HG02798 (cell line): ENCODE data around the gene CHST11.

Experiments used
- ATAC-seq: cut with Tn5 transposase; IDR thresholded peaks from one replicate; pipeline ENCODE4 v1.9.1; 2021; ENCODE audit warnings: mild to moderate bottlenecking; ENCODE audit not compliant: unreplicated experiment, poor library complexity

CHST11 gene

GRCh38 chr12:104596134-104596799 is 139.5 kb downstream of the CHST11 start:
- no peak for ATAC-seq

DNA sequence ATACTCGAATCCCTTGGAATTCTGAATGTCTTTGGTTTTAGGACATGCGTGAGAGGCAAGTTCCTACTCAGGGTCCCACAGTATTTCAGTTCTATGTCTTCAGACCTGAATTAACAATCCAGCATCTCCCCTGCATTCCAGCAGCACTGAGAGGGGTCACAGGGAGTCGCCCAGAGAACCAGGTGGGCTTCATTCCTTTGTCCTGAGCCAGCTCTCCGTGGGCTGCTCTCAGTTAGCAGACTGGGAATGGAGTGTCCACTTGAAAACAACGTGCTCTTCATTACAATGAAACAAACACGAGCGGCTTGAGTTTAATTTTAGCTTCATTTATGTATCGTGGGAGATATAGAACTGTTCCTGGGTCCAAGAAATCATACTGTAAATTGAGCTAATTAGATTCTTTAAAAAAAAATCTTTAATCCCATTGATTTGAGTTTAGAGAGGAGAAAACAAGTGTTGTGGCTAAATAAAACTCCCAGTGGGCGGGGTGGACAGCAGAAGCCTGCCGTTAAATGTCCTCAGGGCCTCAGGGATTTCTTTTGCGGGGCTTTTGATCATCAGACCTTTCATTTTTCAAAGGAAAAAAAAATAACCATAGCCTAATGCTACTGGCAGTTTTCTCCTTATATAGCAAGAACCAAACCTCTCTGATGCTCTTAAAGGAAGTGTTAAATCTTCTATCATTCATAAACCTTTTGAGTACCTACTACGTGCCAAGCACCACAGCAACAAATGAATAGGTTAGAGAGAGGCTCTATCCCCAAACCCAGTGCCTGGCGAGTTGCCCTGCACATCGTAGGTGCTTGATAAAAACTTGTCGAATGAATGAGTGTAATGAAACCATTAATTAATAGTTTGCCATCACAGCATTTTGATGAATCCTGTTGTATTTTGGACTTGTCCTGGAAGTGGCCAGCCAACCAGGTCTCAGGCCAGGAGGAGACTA is 140.4 kb downstream of the CHST11 start:
- no peak for ATAC-seq

DNA sequence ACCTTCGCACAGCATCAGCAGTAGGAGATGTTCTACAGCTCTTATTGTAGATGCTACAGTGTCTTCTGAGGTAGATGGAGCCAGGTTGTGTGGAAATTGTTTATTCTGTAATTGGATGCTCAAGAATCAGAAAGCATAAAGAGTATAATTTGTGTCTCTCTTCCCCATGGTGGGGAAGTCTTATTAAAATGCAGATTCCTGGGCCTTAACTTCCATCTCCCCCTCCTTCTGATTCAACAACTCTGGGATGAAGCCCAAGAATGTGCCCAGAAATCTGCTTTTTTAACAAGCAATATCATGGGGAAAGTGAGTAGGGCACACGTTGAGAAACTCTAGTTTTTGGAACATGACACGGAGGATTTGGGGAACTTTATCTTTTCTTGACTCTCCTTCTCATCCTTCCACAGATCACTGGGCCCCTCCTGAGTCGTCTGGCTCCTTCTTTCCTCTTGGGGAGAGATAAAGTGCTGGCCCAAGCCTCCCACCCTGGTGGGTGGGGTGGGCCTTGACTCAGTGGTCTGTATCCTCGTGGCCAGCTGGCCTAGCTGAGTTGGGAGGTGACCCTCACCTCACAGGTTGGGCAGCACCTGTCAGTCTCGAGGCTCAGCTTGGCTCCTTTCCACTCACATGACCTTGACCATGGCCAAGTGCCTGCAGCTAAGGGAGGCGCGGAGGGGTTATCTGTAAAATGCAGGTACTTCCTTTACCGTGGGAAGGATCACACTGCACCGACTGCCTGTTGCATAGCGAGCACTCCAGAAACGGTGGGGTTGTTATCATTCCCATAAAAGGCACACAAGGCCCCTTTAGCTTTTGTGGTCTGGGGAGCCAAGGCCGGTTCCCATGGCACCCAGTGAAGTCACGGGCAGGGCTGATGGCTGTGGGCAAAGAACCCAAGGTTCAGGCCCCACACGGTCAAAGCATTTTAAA is 141.9 kb downstream of the CHST11 start:
- ATAC-seq = no peak

DNA sequence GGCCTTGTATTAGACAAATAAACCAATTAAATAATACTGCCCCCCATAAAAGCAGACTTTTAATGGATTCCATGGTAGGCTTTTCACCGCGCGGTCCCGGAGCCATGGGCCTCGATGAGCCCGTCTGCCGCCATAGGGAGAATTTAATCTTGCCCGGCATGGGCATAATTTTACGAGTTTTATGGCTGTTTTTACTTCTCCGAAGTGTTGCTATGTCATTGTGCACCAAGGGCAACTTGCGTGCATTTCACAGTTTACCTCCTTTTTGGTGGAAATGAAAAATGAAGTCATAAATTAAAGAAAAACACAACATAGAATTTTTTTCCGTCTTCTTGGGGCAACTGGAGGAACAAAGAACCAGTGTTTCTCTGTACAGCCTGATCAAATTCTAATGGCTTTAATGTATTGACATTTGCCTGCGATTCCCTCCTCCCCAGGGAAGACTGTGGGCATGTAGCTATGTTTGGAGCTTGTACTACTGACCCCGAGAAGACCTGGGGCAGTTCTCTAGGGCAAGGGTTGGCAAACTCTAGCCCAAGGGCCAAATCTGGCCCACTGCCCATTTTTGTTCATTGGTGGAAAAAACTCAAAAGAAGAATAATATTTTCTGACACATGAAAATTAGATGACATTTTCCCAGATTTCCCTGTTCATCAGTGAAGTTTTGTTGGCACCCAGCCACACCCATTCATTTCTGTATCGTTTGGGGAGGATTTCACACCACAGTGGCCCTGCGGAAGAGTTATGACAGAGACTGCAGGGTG is 142.7 kb downstream of the CHST11 start:
- ATAC-seq = no peak

DNA sequence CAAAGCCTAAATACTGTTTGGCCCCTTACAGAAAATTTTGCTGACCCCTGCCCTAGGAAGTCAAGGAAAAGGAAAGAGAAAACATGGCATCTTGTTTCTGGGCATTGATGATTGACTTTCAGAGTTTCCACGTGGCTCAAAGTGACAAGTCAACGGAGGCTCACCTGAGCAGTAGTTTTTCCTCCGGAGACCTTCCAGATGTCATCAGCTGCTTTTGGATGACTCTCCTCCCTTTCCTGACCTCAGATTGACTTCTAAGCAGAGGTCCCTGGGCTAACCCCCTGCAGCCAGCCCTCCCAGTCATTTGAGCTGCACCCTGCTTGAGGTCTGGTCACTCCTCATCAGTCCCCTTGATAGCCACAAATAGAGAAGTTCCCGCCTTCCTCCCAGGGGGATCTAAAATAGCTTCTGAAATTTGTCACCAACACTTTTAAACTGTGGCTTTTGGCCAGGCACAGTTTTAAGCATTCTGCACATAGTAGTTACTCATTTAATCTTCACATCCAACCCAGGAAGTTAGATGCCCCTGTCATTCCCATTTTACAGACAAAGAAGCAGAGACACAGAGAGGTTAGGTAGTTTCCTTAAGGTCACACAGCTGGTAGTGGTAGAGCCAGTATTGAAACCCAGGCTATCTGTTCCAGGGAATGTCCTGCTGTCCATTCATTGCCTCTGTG is 143.4 kb downstream of the CHST11 start:
- ATAC-seq = no peak

DNA sequence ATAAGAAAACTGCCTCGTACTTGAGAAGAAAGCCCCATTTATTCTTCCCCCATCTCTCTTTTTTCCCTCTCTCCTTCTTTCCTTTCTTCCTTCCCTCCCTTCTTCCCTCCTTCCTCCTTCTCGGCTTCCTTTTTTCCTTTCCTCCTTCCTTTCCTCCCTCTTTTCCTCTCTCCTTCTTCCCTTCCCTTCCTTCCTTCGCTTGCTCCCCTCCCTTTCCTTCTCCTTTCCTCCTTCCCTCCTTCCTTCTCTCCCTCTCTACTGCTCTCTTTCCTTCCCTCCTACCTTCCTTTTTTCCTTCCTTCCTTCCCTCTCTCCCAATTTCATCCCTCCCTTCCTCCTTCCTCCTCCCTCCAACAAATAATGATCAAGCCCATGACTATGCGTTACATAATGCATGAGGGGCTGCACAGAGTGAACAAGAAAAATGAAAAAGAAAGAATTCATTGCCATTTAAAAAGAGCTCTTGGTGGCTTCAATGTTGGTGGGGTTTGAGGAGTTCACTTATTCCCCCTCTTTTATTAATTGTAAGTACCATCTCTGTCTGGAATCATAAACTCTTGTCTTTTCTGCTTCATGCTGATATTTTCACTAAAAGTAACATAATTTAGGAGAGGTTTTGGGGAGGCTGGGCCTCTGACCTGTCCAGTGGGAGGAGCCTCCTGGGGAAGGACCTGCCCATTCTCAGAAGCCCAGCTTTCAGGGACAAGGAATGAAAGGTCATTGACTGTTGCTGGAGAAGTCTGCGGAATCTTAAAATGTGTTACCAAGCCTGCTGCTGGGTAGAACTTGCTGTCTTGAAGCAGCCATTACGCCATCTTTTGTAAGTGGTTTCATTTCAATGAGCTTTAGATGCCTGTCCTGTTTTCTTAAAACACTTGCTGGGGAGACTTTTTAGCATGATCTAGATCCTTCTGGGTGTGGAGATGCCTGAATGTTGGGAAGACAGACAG is 144.3 kb downstream of the CHST11 start:
- ATAC-seq = no peak

GRCh38 chr12:104602406-104602805 is 145.7 kb downstream of the CHST11 start:
- ATAC-seq = no peak

GRCh38 chr12:104602896-104603295 is 146.1 kb downstream of the CHST11 start:
- ATAC-seq = no peak

DNA sequence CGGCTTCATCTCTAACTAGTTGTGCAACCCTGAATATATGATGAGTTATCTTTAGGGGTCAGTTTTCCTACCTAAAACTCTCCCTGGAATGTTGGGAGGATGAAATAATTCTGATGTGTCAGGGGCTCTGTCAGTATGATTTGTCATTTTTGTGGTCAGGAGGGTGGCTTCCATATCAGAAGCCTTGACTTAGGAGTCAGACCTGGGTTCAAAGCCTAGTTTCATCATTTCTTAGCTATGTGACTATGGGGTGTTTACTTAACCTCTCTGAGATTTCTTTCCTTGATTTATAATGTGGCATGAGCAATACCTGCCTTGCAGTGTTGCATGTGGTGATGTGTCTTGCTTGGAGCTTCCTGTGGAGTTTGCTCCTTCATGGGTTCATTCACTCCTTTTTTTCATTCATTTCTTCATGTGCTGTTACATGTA is 146.8 kb downstream of the CHST11 start:
- no peak for ATAC-seq

DNA sequence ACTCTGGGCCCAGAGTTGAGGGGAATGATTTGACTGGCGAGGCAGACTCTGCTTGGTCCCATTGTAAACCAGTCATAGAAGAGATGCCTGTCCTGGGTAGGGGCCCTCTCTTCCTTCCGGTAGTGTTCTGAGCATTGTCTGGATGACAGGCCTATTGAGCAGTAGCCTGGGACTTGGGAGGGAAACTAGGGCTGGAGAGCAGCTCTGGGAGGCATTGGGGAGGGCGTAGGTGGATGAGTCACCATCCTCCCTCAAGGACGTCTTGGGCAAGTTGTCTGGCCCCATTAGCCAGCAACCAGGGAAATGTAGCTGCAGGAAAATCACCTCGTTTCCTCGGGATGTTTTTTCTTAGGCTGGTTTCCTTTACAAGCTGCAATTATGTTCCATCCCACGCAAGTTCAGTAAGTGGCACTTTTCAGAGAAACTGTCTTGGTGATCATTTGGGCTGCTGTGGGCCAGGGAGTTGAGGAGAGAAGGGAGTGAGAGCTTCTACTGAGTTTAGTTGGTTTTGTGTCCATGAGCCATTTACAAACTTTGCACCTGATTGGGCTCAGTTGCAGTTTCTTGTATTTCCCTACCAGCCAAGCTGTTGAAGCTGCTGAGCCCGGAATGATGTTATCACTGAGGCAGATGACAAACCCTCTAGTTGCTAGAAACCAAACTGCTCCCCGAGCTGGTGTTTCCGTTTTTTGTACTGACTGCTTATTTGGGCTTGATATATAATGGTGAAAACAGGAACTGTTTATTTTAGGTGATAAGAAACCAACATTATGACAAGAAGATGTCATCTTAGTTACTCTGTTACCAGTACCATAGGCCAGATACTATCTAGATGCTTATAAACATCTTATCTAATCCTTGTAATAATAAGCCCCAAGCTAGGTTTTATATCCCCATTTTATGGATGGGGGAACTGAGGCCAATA is 147.6 kb downstream of the CHST11 start:
- peak; percentile 81 for ATAC-seq

GRCh38 chr12:104604995-104605675 is 148.4 kb downstream of the CHST11 start:
- ATAC-seq = no peak

DNA sequence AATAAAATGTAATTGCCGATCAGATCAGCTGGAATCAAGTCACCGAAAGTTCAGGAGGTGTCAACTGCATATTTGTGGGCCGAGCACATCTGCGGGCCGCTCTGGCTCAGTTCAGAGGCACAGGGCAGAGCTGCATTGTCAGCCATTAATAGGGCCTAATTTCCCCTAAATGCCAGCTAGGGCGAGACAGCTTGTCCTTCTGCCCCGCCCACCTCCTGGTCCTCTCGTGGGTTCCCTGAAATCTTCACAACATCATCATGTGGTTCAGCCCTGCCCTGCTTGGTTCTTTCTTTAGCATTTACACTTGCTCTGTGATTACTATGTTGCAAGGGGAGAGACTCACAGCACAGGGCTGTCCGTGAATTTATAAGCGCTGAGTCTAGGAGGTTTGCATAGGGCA is 148.9 kb downstream of the CHST11 start:
- no peak for ATAC-seq

GRCh38 chr12:104608998-104609397 is 152.2 kb downstream of the CHST11 start:
- no peak for ATAC-seq

GRCh38 chr12:104609445-104609844 is 152.7 kb downstream of the CHST11 start:
- no peak for ATAC-seq

- no peak for ATAC-seq
These were observed 153.9 kb downstream of the CHST11 start for GRCh38 chr12:104610513-104611235.

- ATAC-seq = no peak
These were observed 154.9 kb downstream of the CHST11 start for GRCh38 chr12:104611671-104612070.
